ENCODE results near the gene CREG1.

DNA sequence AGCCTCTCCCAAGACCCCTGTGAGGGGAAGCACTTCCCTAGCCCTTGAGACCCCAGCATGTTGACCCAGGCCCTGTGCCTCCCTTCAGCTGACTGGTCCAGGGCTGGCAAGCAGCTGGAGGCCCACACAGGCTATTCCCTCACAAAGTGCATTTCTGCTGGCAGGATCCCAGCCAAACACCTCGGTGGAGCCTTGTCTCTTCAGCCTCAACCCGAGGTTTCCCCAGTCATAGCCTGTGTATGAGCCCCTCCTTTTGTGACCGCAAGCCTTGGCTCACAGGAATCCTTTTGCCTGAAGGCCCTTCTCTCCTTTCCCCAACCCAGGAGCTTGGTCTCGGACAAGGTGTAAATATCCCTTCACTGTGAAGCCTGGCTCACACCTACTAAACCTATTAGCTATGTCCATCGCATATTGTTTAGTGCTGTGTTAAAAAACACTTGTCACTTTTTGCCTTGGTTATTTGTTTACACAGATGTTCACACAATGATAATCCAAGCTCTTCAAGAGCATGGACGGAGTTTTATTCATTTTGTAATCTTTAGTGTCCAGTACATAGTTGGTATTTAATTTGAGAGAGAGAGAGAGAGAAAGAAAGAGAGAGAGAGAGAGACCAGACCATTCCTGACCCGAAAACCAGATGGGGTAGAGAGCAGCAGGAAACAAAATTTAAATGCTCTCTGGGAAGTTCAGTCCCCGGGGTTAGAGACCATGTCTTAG lies 26.7 kb downstream of the CREG1 start:
- TF ChIP-seq POLR2A (IDR thresholded peaks at IDR 0.05) (no peak), CTCF (IDR thresholded peaks at IDR 0.05) (no peak)
